NCI-H1436 treated with DMSO at 0.1 percent for 48 hours (cell line): ENCODE results near the gene ELP4.

Experiments
- DNase-seq: peaks from one replicate; lab custom pipeline; 2025; lab: John Stamatoyannopoulos, UW

ELP4 gene

DNA sequence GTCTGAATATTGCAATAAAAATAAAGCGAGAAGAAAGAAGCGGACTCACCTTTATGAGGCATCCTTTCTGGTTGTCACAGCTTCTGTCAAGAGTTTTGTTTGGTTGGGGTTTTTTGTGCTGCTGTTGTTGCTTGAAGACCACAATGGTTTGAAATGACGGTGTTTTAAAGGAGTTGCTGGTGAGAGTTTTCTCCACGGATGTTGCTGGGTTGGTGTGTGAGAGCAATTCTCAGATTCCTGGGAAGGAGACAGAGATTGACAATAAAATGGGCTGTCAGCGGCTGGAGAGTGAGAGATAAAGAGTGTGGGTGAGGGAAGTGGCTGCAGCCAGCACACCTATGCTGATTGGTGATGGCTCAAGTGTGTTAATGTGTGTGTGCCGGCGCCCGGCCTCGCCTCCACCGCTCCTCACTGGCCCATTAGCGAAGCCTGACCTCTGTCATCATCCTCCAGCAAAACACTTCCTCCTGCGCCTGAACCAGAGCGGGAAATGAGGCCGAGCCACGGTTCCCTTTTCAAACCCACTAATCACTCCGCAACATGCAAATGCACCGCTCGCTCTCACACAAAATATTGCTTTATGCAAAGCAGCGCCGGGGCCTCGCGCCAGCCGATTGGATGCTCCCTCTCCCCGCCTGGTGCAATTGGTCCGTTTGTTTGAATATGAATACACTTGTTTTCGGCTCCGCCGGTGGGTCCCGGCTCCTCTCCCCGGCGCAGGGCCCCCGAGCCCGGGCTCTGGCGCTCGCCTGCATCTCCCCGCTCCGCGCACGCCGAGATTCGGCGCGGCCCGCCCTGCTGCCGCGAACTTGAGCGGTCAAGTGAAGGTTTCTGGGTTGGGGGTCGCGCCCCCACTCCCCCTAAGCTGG lies 301.4 kb downstream of the ELP4 start, which contains the start of gene PAX6:
TSS of gene PAX6 (minus strand) at position 544 of the 869 bp plus-strand sequence. CDS start 4,911 bp downstream, outside the sequence.
- no peak for DNase-seq

DNA sequence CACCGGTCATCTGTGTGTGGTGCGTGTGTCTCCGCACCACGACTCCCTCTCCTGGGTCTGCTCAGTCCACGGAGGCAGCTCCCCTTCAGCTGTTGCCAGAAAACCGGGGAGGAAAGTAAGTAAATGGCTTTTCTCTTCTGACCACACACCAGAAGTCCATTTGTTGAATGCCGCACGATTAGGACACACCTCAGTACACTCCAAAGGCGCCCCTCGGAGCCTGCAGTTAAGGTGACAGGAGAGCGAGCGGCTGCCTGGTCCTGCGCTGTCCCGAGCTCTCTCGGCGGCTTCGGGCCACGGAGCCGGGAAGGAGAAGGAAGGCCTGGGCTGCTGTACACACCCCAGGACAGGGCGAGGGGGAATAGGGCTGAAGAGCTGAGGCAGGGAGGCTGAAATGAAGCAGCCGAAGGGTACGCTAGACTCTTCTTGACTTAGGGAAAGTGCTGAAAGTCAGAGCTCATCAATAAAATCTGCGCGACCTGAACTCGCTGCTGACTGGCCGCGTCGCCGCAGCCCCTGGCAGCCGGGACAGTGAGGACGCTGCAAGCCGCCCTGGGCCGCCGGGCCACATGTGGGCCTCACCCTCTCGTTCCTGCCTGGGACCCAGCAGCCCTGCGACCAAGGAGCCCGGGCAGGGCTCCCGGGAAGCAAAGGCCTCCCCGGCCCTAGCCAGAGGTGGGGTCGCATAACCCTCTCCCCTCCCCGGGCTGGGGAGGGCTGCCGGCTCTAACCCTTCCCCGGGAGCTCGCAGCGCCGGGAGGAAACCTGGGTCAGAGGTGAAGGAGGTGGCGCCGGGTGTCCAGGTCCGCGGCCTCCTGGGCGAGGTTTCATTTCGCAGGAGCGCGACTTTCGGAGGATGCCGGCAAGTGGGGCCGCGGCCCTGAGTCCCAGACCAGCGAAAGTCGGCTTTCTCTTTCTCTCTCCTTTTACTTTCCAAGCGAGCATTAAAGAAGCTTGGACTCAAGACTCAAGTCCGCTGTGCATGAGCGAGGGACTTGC lies 303.1 kb downstream of the ELP4 start:
- DNase-seq: no peak

- DNase-seq: no peak
Measured at GRCh38 chr11:31813391-31814175, 304.0 kb downstream of the ELP4 start.

GRCh38 chr11:31814176-31814868 lies 304.8 kb downstream of the ELP4 start:
- no peak for DNase-seq

- DNase-seq: no peak
Measured at GRCh38 chr11:31815711-31816467, 306.3 kb downstream of the ELP4 start.

DNA sequence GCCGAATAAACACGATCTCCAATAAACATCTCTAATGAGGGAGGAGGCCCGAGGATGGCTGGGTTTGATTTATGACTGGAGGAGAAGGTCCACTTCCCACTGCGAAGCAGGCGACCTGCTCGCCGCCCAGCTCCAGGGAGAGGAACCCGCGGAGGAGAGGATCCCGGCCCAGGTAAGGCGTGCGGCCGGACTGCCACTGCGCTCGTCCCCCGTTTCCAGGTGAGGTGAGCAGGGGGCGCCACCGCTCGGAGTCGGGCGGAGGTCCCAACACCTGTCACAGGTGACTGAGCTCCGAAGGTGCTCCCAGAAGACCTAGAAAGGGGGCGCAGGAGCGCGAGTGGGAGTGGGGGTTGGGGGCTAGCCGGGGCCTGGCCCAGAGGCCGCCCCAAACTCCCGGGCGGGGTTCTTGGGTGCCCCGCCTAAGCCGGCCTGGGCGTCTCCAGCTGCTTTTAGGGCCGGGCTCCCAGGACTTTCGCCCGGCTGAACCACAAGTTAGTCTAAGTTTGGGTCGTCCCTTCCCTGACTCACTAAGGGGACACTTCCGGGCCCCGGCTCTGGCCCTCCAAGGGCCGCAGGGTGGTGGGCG lies 307.0 kb downstream of the ELP4 start:
- DNase-seq: no peak

GRCh38 chr11:31817054-31817620 lies 307.6 kb downstream of the ELP4 start:
- DNase-seq: no peak

- no peak for DNase-seq
Measured at GRCh38 chr11:31817621-31818424, 308.3 kb downstream of the ELP4 start.

DNA sequence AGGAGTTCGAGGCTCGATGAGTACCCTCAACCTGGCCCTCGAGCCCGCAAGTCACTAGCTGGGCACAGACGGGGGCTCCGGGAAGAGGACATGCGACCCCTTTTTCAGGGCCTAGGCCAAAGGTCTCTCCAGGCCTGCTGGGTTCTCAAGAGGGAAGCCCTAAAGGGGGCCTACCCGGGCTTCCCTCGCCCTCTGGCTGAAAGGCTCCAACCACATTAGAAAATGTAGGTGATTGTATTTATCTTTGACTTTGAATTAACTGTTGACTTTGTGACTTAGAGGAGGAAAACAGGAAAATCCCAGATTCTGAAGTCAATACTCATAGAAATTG lies 308.8 kb downstream of the ELP4 start:
- DNase-seq: no peak

GRCh38 chr11:31818874-31819331 lies 309.3 kb downstream of the ELP4 start:
- no peak for DNase-seq

GRCh38 chr11:31819621-31820437 lies 310.3 kb downstream of the ELP4 start:
- no peak for DNase-seq

DNA sequence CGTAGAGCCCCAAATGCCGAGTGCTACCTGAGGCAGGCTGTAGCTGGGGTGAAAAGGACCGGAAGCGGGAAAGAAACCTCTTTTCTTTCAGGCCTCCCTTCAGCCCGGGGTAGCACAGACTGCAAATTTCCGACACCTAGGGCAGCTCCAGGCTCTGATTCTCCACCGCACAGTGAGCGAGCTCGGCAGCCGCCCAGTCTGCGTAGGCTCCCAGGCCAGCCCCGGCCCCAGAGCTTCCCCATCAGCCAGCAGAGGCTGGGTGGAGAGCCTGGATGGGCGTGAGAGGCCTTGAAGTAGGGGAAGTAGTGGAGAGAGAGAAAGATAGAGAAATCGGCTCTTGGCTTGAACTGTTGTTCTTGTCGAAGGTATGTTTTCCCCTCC lies 310.9 kb downstream of the ELP4 start:
- no peak for DNase-seq

GRCh38 chr11:31821235-31821764 lies 311.7 kb downstream of the ELP4 start:
- no peak for DNase-seq

DNA sequence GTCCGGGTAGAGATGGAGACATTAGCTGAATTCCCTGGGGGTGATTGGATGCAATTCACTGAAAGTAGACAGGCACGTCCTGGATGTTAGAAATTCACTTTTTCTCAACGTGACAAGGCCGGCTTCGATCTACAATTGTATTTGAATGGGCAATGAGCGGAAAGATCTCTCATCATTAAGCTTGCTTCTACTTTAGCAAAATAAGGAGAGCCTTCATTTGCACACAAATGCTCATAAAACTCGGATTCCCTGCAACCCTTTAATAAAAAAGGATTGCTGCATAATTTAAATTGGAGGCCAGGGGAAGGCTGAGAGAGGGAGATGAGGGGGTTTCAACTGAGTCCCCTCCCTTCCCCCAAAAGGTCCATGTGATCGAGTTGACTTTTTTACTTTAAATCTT lies 312.2 kb downstream of the ELP4 start:
- no peak for DNase-seq

- DNase-seq: no peak
Measured at GRCh38 chr11:31822175-31822926, 312.8 kb downstream of the ELP4 start.

DNA sequence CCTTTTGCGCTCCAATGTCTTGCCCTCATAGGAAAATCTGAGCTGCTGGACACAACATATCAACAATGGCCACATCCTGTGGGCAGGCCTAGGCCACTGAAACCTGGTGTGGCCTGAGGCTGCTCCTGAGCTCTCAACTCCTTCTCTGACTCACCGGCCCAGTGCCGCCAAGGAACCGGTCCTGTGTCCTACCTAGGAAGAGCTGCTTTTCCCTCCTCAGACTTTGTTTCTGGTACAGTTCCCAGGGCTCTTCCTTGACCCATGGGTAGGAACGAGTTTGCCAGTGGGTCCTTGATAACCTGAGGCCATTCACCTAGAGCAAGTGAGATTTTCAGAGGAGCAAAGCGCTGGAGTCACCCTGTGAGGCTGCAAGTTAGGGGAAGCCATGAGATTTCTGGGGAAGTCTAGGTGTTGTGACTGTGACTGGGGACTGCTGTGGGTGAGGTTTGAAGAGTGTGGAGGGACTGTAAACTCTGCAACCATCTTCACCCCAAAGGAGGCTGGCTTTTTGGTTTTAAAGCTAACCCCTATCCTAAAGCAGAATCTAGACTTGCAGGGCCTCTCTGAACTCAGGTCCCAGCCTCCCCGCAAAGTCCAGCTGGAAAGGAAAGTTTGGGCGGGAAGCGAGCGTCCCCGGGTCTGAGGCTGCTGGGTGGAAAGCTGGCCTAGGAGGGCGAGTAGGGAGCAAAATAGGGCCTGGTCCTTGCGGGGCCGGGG lies 313.5 kb downstream of the ELP4 start:
- no peak for DNase-seq
